Fibroblast of lung (primary cell): ENCODE results near the gene SMARCA2. TPM values are rescaled to one million over a fixed set of nuclear protein-coding genes. Genes with fewer than 3 reads are reported as not detected.
A peak's percentile ranks its signal among the peaks of the same experiment; 100 is the strongest.

Source experiments
- DNase-seq, 2 donors: peaks; one replicate each; pipeline versions ENCODE4 v3.0.0 to v3.0.0-alpha.2; 2010; ENCODE audit warnings: low read depth in 2 of 2
- H2AFZ ChIP-seq: 2 replicates; pipeline ENCODE4 v1.5.1; 2012; ENCODE audit warnings: low read length, control low read depth, inconsistent platforms
- H3K27ac ChIP-seq: 2 replicates; pipeline ENCODE4 v1.5.1; 2011; ENCODE audit warnings: low read length, control low read depth; ENCODE audit not compliant: insufficient read depth
- H3K27me3 ChIP-seq: 2 replicates; pipeline ENCODE4 v1.5.1; 2011; ENCODE audit warnings: mild to moderate bottlenecking, low read length; ENCODE audit not compliant: control insufficient read depth, insufficient read depth
- H3K36me3 ChIP-seq: 2 replicates; pipeline ENCODE4 v1.5.1; 2011; ENCODE audit warnings: low read length; ENCODE audit not compliant: control insufficient read depth, insufficient read depth
- H3K4me1 ChIP-seq: 2 replicates; pipeline ENCODE4 v1.5.1; 2011; ENCODE audit warnings: low read length; ENCODE audit not compliant: control insufficient read depth, insufficient read depth; ENCODE audit errors: extremely low read depth
- H3K4me2 ChIP-seq: 2 replicates; pipeline ENCODE4 v1.5.1; 2011; ENCODE audit warnings: low read length, control low read depth; ENCODE audit not compliant: insufficient read depth; ENCODE audit errors: extremely low read depth
- H3K4me3 ChIP-seq, 4 experiments: fragments of 200-600 bp in 1 of 4; sonication (generic) in 1 of 4; replicated peaks in 1 of 4; 2 replicates each; pipeline ENCODE4 v1.5.1; 2011 to 2016; ENCODE audit warnings: low read length in 4 of 4, low read depth in 3 of 4, mild to moderate bottlenecking in 3 of 4, control low read depth in 2 of 4, inconsistent platforms in 1 of 4, mixed read lengths in 1 of 4; ENCODE audit not compliant: insufficient read depth in 1 of 4; ENCODE audit errors: control extremely low read depth in 1 of 4
- H3K79me2 ChIP-seq: 2 replicates; pipeline ENCODE4 v1.5.1; 2012; ENCODE audit warnings: mild to moderate bottlenecking, low read length, inconsistent platforms; ENCODE audit not compliant: control insufficient read depth, insufficient read depth
- H3K9ac ChIP-seq: 2 replicates; pipeline ENCODE4 v1.5.1; 2011; ENCODE audit warnings: mild to moderate bottlenecking, low read length, control low read depth; ENCODE audit not compliant: insufficient read depth
- H3K9me3 ChIP-seq: 2 replicates; pipeline ENCODE4 v1.5.1; 2012; ENCODE audit warnings: low read depth, low read length; ENCODE audit not compliant: control insufficient read depth, insufficient read depth
- H4K20me1 ChIP-seq: 2 replicates; pipeline ENCODE4 v1.5.1; 2011; ENCODE audit warnings: low read length; ENCODE audit not compliant: control insufficient read depth, insufficient read depth; ENCODE audit errors: extremely low read depth
- CTCF ChIP-seq, 2 donors: IDR thresholded peaks in 1 of 2; conservative IDR thresholded peaks in 1 of 2; 1 replicate in 1 of 2; 2 replicates in 1 of 2; pipeline ENCODE4 v1.5.1; 2011 to 2012; ENCODE audit warnings: low read length in 2 of 2, control low read depth in 1 of 2, inconsistent platforms in 1 of 2, low read depth in 1 of 2, mild to moderate bottlenecking in 1 of 2
- EZH2 ChIP-seq: IDR thresholded peaks from 2 replicates; pipeline ENCODE4 v1.5.1; 2012; ENCODE audit warnings: low read length, control low read depth, mild to moderate bottlenecking; ENCODE audit errors: missing control alignments
- polyA plus RNA-seq, 2 donors: library from polyadenylated mRNA; depleted of rRNA in 1 of 2; stranded (reverse) in 1 of 2; unstranded in 1 of 2; fragments of >200 nt; gene quantifications; 2 replicates each; pipeline ENCODE4 v1.2.1, GENCODE V29; 2011 to 2012; ENCODE audit warnings: missing spikeins in 1 of 2
- total RNA-seq: library from RNA; depleted of rRNA; stranded (reverse); fragments of >200 nt; gene quantifications from 2 replicates; pipeline ENCODE4 v1.2.1, GENCODE V29; 2014

Gene SMARCA2
- total and polyA plus RNA-seq, 2 donors (not counting 1 experiment from before 2014, with no cell fraction given) = 36.8 to 62.3 TPM

GRCh38 chr9:2023042-2023441, 7.9 kb downstream of the SMARCA2 start:
- H3K4me3 ChIP-seq = no peak overlapping the region
- H3K9ac ChIP-seq = no peak overlapping the region
- no peaks in the 10 kb centered on the region for H4K20me1 ChIP-seq
- H3K79me2 ChIP-seq = peaks cover 32% of the 10 kb centered on the region
- no peak for TF ChIP-seq EZH2
- no peak for TF ChIP-seq CTCF (conservative IDR thresholded peaks at IDR 0.05 in 1 of 2, IDR thresholded peaks at IDR 0.05 in 1 of 2; ENCODE audit: low read depth in 1 of 2, low read length in 2 of 2)
- no peaks in the 10 kb centered on the region for H3K9me3 ChIP-seq
- no peak overlapping the region for H3K27ac ChIP-seq
- no peaks in the 10 kb centered on the region for H3K27me3 ChIP-seq
- H3K36me3 ChIP-seq = no peaks in the 10 kb centered on the region
- H3K4me2 ChIP-seq = no peak overlapping the region
- no peak for DNase-seq
- peaks cover 7% of the 10 kb centered on the region for H3K4me1 ChIP-seq
- H2AFZ ChIP-seq = no peak overlapping the region

GRCh38 chr9:2023532-2023931, 8.4 kb downstream of the SMARCA2 start:
- Histone ChIP-seq H3K9me3 (no peaks in the 10 kb centered on the region), H3K4me3 (no peak overlapping the region), H3K27me3 (no peaks in the 10 kb centered on the region), H3K4me1 (peaks cover 6% of the 10 kb centered on the region), H3K9ac (no peak overlapping the region), H3K4me2 (no peak overlapping the region), H3K27ac (no peak overlapping the region), H3K79me2 (peaks cover 28% of the 10 kb centered on the region), H4K20me1 (no peaks in the 10 kb centered on the region), H2AFZ (no peak overlapping the region), H3K36me3 (no peaks in the 10 kb centered on the region)
- TF ChIP-seq CTCF (conservative IDR thresholded peaks at IDR 0.05 in 1 of 2, IDR thresholded peaks at IDR 0.05 in 1 of 2; ENCODE audit: low read depth in 1 of 2, low read length in 2 of 2) = no peak
- TF ChIP-seq EZH2 = no peak
- no peak for DNase-seq

DNA sequence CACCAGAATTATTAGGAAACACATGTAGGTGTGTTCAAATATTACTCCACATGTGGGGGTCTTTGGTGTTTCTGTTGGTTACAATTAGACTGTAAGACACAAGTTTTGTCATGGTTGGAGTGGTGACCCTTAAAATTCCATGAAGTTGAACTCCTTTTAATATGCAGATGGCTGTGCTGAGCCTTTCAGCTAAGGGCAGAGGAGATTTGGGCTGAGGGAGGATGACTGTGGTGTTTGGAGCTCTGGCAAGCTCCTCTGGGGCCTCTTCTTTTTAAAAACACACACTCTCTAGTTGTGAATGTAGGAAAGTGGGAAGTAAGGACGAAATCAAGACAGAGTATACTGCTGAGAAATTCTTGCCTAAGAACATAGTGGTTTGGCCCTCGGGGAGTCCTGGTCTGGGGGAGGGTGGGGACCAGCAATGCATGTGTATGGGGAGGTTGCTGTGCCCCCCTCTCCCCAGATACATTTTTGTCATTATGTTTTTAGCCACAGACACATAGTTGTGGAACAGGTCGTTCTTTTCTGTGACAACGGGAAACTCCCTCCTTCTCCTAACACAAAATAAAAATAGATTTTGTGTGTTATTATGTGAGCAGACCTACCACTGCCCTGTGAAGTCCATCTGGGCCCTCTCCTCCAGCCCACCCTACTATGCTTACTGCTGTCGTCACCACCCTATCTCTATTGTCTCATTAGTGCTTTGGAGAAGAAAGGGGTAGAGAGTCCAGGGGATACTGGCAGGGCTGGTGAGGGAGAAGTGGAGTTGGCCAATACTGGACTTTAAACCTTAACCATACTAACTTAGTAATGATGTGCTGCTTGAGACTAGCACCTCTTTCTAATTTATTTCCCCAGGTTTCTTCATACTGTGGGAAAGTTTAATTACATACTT, 10.0 kb downstream of the SMARCA2 start:
- Histone ChIP-seq H2AFZ (no peak overlapping the region), H3K79me2 (peaks cover 17% of the 10 kb centered on the region), H3K4me2 (no peak overlapping the region), H3K9me3 (no peaks in the 10 kb centered on the region), H3K27me3 (no peaks in the 10 kb centered on the region), H3K4me1 (no peaks in the 10 kb centered on the region), H3K36me3 (no peaks in the 10 kb centered on the region), H3K4me3 (no peak overlapping the region), H3K27ac (no peak overlapping the region), H4K20me1 (no peaks in the 10 kb centered on the region), H3K9ac (no peak overlapping the region)
- TF ChIP-seq CTCF (conservative IDR thresholded peaks at IDR 0.05 in 1 of 2, IDR thresholded peaks at IDR 0.05 in 1 of 2; ENCODE audit: low read depth in 1 of 2, low read length in 2 of 2) (no peak), EZH2 (no peak)
- DNase-seq = peak in 1 of 2 donors; percentile 14
